Measurements from ENCODE around the gene DHRS2.

Gene DHRS2

DNA sequence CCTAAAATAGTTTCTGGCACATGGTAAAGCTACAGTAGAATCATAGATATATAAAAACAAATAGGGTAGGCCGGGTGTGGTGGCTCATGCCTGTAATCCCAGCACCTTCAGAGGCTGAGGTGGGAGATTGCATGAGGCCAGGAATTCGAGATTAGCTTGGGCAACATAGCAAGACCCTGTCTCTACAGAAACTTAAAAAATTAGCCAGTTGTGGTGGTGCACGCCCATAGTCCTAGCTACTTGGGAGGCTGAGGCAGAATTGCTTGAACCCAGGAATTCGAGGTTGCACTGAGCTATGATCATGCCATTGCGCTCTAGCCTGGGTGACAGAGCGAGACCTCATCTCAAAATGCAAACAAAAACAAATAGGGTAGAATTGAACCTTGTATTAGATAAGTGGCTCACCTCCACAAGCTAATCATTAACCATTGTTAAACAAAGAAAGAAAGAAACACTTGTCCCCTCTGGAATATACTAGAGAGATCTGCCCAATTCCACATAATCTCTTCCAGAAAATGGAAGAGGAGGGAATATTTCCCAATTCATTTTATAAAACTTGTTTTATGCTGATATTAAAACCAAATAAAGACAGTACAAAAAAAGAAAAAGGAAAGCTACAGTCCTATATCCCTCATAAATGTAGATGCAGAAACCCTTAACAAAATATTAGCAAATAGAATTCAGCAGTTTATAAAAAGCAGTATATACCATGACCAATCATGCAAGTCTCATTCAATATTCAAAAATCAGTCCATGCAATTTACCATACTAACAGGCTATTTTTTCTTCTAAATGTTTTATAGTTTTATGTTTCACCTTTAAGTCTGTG, 22.7 kb upstream of the DHRS2 start:
- no peaks in the 10 kb centered on the region for H3K79me2 ChIP-seq (ENCODE audit: insufficient read depth, low read length)
- no peak overlapping the region for H3K4me2 ChIP-seq (ENCODE audit: low read depth, low read length, poor library complexity, severe bottlenecking)

GRCh38 chr14:23614395-23614828, 21.8 kb upstream of the DHRS2 start:
- no peaks in the 10 kb centered on the region for H3K27me3 ChIP-seq (ENCODE audit: low read length)
- H4K20me1 ChIP-seq (ENCODE audit: low read depth, low read length), result no peaks in the 10 kb centered on the region
- no peak overlapping the region for H3K4me3 ChIP-seq (ENCODE audit: insufficient read depth, low read length, poor library complexity, severe bottlenecking)
- no peaks in the 10 kb centered on the region for H3K9me2 ChIP-seq (replicated peaks; ENCODE audit: insufficient read depth, low read length)
- TF ChIP-seq, protein P1, sequence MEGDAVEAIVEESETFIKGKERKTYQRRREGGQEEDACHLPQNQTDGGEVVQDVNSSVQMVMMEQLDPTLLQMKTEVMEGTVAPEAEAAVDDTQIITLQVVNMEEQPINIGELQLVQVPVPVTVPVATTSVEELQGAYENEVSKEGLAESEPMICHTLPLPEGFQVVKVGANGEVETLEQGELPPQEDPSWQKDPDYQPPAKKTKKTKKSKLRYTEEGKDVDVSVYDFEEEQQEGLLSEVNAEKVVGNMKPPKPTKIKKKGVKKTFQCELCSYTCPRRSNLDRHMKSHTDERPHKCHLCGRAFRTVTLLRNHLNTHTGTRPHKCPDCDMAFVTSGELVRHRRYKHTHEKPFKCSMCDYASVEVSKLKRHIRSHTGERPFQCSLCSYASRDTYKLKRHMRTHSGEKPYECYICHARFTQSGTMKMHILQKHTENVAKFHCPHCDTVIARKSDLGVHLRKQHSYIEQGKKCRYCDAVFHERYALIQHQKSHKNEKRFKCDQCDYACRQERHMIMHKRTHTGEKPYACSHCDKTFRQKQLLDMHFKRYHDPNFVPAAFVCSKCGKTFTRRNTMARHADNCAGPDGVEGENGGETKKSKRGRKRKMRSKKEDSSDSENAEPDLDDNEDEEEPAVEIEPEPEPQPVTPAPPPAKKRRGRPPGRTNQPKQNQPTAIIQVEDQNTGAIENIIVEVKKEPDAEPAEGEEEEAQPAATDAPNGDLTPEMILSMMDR (IDR thresholded peaks at IDR 0.05; ENCODE audit: insufficient read depth, low read length, poor library complexity, severe bottlenecking), result no peak
- TF ChIP-seq EZH2phosphoT487 (conservative IDR thresholded peaks at IDR 0.05; ENCODE audit: low read length), result no peak
- H3K27ac ChIP-seq (ENCODE audit: low read depth, low read length), result no peak overlapping the region
- H3K36me3 ChIP-seq (ENCODE audit: low read length), result no peaks in the 10 kb centered on the region
- H3K9me3 ChIP-seq (ENCODE audit: insufficient read depth, low read length), result no peaks in the 10 kb centered on the region
- no peaks in the 10 kb centered on the region for H3K79me2 ChIP-seq (ENCODE audit: insufficient read depth, low read length)
- H3K9ac ChIP-seq (ENCODE audit: low read length), result no peak overlapping the region
- no peak overlapping the region for H3K4me2 ChIP-seq (ENCODE audit: low read depth, low read length, poor library complexity, severe bottlenecking)
- H3F3A ChIP-seq (ENCODE audit: insufficient read depth), result no peaks in the 10 kb centered on the region
- no peak overlapping the region for H2AFZ ChIP-seq (ENCODE audit: low read depth, low read length, severe bottlenecking)

More for the DNA sequence above, 22.7 kb upstream of the DHRS2 start:
- H3K36me3 ChIP-seq (ENCODE audit: low read length), result no peaks in the 10 kb centered on the region
- no peaks in the 10 kb centered on the region for H3K9me3 ChIP-seq (ENCODE audit: insufficient read depth, low read length)
- TF ChIP-seq, protein P1 (IDR thresholded peaks at IDR 0.05; ENCODE audit: insufficient read depth, low read length, poor library complexity, severe bottlenecking), result no peak
- no peak for TF ChIP-seq EZH2phosphoT487 (conservative IDR thresholded peaks at IDR 0.05; ENCODE audit: low read length)
- H4K20me1 ChIP-seq (ENCODE audit: low read depth, low read length), result no peaks in the 10 kb centered on the region
- no peak overlapping the region for H3K27ac ChIP-seq (ENCODE audit: low read depth, low read length)
- H3F3A ChIP-seq (ENCODE audit: insufficient read depth), result no peaks in the 10 kb centered on the region
- no peaks in the 10 kb centered on the region for H3K27me3 ChIP-seq (ENCODE audit: low read length)
- H2AFZ ChIP-seq (ENCODE audit: low read depth, low read length, severe bottlenecking), result no peak overlapping the region
- no peak overlapping the region for H3K9ac ChIP-seq (ENCODE audit: low read length)
- H3K4me3 ChIP-seq (ENCODE audit: insufficient read depth, low read length, poor library complexity, severe bottlenecking), result no peak overlapping the region
- no peaks in the 10 kb centered on the region for H3K9me2 ChIP-seq (replicated peaks; ENCODE audit: insufficient read depth, low read length)

GRCh38 chr14:23615856-23616255, 20.3 kb upstream of the DHRS2 start:
- H3K9me2 ChIP-seq (replicated peaks; ENCODE audit: insufficient read depth, low read length), result no peaks in the 10 kb centered on the region
- H3K27me3 ChIP-seq (ENCODE audit: low read length), result no peaks in the 10 kb centered on the region
- no peak overlapping the region for H2AFZ ChIP-seq (ENCODE audit: low read depth, low read length, severe bottlenecking)
- H3K9me3 ChIP-seq (ENCODE audit: insufficient read depth, low read length), result no peaks in the 10 kb centered on the region
- TF ChIP-seq, protein P1 (IDR thresholded peaks at IDR 0.05; ENCODE audit: insufficient read depth, low read length, poor library complexity, severe bottlenecking), result no peak
- no peaks in the 10 kb centered on the region for H3K79me2 ChIP-seq (ENCODE audit: insufficient read depth, low read length)
- H3K4me2 ChIP-seq (ENCODE audit: low read depth, low read length, poor library complexity, severe bottlenecking), result no peak overlapping the region
- H3K4me3 ChIP-seq (ENCODE audit: insufficient read depth, low read length, poor library complexity, severe bottlenecking), result no peak overlapping the region
- H3K36me3 ChIP-seq (ENCODE audit: low read length), result no peaks in the 10 kb centered on the region
- H3K27ac ChIP-seq (ENCODE audit: low read depth, low read length), result no peak overlapping the region
- H3K9ac ChIP-seq (ENCODE audit: low read length), result no peak overlapping the region
- no peaks in the 10 kb centered on the region for H4K20me1 ChIP-seq (ENCODE audit: low read depth, low read length)
- no peaks in the 10 kb centered on the region for H3F3A ChIP-seq (ENCODE audit: insufficient read depth)

Data from SU-DHL-6 (cell line).